Kasumi-1 (cell line): Measurements from ENCODE around the gene CBARP.

Source experiments
- DNase-seq, 2 experiments: peaks; one replicate each; lab custom pipeline; 2025; lab: John Stamatoyannopoulos, UW

Gene CBARP, protein sequence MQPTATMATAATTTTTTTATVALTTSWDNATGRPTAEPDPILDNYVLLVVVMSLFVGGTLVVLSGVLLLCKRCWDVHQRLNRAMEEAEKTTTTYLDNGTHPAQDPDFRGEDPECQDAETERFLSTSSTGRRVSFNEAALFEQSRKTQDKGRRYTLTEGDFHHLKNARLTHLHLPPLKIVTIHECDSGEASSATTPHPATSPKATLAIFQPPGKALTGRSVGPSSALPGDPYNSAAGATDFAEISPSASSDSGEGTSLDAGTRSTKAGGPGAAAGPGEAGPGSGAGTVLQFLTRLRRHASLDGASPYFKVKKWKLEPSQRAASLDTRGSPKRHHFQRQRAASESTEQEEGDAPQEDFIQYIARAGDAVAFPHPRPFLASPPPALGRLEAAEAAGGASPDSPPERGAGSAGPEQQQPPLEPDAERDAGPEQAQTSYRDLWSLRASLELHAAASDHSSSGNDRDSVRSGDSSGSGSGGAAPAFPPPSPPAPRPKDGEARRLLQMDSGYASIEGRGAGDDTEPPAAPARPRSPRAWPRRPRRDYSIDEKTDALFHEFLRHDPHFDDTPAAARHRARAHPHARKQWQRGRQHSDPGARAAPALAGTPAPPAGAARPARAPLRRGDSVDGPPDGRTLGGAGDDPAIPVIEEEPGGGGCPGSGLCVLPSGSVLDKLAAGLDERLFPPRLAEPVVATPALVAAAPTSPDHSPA

DNA sequence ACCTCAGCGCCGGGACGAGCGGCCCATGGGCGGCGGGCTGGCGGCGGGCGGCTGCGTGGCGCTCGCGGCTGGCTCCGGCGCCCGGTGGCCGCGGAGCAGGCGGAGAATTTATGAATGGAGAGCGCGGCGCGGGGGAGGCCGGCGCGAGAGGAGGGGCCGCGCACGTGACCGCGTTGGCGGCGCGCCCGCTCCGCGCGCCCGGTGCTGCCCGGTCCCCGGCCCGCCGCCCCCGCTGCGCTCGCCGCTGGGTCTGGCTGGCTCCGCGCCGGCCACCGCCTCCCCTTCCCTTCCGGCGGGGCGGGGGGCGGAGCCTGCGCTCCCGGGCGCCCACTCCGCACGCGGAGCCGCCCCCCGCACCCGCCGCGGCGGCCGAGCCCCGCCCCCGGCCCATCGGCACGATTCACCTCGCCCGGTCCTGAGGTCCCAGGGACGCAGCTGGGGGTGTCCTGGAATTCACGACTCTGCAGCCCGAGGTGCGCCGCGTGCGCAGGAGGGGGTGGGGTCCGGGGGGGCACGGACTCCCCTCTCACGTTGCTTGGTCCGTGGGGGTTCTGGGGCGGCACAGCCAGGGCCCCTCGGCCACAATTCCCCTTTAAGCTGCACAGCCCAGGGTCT is at the start of gene CBARP:
CBARP (minus strand) TSS at position 252 of the 615 bp plus-strand sequence. CDS start 1,905 bp downstream, outside the sequence.
- DNase-seq: no peak

DNA sequence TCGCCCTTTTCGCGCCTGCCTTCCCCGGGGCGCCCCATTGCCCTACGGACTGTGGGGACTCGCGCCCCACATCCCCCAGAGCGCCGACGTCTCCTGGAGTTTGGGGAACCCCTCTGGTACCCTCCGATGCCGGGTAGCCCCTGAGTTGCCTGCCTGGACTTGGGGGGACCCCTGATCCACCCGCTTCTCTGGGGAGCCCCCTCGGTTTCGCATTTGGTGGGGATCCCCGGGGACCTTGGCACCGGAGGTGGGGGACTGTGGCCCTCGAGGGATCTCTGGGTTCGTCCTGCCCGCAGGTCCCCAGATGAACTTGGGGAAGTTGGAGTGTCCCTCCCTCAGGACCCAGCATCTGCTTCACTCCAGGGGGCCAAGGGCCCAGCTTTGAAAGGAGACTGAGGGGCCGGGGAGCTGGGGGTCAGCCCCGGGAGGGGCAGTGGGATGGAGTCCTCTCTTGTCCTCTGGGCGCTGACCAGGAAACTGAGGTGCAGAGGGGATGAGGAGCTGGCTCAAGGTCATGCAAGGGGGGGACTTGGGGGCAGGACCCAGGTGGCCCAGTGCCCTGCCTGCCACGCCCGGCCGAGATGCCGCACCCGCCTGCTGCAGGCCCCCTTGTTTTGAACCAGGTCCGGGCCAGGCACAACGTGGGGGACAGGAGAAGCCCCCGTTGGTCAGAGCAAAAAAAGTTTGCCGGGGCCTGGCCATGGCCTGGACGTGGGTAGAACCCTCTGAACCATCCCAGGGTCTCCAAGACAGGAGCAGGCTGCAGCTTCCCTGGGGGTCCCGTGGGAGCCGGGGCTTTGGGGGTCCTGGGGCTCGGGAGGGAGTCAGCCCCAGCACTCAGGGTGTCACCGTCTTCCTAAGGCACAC is 48.9 kb upstream of the CBARP start:
- DNase-seq: no peak

DNA sequence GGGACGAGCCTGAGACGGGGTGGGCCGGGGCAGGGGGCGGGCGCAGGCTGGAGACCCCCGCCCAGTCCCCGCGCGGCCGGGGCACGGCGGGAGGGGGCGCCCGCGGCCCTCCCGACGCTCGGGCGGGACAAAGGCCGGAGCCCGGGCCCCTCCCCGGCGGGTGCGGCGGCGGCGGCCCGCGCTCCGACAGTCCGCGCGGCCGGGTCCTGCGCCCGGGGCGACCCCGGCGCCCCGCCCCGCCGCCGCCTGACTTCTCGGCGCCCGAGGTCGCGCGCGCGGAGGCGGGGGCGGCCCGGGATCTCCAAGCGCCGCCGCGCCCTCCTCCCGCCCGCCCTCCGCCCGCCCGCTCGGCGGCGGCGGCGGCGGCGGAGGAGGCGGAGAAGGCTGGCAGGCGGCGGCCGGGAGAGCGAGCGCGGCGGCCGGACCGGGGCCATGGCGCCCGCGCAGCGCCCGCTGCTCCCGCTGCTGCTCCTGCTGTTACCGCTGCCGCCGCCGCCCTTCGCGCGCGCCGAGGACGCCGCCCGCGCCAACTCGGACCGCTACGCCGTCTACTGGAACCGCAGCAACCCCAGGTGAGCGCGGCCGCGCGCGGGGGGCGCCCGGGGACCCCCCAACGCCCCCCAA is 48.0 kb upstream of the CBARP start, which contains the start of gene EFNA2:
EFNA2 (plus strand) TSS at position 137 of the 624 bp plus-strand sequence; CDS start at position 433, 296 bp downstream.
- DNase-seq: no peak

DNA sequence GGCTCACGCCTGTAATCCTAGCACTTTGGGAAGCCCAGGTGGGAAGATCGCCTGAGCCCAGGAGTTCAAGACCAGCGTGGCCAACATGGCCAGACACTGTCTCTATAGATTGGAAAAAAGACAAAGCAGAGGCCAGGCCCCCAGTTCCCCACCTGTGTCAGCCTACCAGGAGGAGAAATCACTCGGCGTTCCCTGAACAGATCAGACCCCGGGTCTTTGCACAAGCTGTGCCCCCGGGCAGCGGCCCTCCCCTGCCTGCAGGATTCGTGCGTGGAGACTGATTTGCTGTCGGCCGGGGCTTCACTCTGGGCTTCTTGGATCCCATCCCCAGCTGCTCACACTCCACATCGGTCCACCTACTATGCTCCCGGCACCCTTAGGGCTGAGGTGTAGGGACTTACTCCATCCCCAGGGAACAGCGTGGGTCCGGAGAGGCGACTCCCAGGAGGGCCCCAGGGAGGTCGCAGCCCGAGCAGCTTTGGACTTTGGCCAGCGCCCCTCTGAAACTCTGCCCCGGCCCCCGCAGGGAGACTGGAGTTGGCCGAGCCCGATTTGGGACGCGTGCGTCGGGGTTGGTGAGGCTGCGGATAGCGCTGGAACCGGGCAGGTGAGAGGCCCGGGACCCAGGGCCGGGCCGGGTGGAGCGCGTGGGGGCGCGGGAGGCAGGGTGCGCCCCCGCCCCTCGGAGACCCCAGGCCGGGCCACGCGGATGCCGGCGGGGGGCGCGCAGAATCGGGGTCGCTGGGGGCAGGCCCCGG is 47.4 kb upstream of the CBARP start:
- DNase-seq: no peak

DNA sequence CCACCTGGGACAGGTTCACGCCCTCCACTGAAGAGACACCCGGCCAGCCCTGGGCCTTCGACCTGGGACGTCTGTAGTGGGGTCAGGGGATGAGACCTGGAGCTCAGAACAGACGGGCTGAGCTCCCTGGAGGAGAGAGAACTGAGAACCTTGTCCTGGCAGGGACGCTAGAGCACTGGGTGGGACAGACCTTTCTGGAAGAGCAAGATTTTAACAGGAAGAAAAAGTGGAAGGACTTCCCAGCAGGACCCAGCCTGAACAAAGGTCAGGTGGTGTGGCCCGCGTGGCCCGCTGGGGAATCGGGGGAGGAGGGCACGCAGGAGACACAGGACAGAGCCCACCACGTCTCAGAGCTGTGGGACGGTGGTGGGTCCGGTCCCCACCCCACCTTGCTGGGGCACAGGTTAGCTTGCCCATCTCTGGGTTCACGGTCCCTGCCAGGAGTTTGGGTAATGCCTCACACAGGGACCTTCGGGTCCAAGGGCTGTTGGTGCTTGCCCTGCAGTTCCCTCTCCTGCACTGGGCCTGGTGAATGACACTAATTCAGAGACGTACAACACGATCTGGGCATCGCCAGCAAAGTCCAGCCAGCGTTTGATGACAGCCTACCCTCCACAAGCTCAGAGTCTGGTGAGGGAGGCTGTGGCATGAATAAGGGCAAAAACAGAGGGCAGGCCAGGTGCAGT is 46.6 kb upstream of the CBARP start:
- DNase-seq: no peak

DNA sequence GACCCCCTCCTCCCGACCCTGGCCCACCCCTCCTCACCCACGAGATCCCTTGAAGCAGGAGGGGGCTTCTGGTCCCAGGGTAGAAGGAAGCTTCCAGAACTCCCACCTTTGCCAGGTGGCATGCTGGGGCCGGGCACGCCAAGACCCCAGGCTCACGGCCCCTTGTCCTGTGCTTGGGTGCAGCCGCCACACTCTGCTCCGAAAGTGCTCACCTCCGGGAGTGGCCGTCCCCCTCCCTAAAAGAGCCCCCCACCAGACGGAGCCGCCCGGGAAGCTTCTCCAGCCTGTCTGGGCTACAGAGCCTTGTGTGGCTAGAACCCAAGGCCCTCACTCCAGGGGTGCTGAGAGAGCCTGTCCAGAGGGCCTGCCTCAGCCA is 46.1 kb upstream of the CBARP start:
- no peak for DNase-seq

DNA sequence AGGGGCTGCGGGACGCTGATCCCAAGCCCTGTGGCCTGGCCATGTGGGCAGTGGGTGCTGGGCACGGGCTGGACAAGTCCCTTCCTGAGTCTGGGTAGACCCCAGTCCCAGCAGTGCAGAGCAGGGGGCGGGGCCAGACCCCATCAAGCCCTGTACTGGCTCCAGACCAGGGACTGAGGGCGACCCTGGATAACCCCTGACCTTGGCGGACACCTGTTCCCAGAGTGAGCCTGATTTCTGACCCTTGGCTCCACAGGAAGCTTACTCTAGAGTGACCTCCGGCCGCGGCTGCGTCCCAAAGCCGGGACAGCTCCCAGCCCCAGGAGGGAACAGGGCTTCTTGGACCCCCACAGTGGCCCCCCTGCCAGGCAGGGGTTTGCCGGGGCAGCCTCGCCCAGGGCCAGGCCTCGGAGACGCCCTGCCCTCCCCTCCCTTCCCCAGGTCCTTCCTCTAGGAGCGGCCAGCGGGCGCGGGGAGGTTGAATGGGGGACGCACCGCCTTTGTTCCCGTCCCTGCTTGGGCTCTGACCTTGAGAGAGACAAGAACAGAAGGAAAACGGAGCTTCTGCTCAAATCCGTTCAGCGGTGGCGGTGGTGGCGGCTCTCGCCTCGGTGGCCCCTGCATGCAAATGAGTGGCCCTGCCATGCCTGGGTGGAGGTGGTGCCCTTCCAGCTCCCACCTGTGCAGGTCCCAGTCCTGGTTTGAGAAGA is 45.6 kb upstream of the CBARP start:
- no peak for DNase-seq

DNA sequence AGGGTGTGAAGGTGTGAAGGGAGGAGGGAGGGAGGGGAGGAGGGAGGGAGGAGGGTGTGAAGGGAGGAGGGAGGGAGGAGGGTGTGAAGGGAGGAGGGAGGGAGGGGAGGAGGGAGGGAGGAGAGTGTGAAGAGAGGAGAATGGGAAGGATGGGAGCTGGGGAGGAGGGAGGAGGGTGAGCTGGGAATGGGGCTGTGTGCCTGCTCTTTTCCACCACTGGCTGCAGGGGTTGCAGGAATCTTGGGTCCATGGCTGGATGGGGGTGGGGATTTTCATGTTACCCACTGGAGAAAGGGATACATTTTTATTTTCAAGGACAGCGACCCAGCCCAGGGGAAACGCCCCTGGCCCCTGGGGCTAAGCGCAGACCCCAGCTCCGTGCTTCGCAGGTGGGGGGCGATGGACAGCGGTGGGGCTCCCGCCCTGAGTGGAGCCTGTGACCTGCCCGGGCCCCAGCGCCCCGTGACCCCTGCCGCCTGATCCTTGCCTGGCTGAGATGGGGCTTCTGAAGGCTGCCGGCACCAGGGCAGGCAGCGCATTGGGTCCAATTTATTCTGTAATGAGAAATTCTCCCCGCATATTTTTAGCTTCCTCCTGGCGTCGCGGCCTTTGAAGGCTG is 44.9 kb upstream of the CBARP start:
- no peak for DNase-seq

DNA sequence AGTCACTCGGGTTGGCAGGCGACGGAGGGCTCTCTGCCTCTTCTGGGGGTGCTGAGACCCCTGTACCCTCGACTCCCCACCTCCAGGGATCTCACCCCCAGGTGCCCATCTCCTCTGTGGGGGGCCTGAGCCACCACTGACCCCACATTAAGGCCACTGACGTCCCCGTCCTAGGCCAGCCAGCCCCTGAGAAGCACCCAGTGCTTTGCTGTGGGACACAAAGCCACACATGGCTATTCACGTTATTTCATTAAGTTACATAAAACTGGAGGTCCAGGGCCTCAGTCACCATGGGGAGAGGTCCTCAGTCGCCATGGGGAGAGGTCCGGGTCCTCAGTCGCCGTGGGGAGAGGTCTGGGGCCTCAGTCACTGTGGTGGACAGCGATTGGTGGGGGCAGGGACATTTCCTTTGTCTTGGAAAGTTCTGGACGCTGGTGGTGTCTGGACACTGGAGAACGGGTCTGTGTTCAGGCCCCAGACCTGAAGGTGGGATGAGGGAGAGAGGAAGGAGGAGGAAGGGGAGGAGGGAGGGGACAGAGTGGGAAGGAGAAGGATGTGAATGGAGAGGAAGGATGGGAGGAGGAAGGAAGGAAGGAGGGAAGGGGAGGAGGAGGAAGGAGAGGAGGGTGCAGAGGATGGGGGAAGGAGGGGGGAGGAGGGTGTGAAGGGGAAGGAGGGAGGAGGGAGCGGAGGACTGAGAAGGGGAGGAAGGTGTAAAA is 43.9 kb upstream of the CBARP start:
- DNase-seq: no peak

DNA sequence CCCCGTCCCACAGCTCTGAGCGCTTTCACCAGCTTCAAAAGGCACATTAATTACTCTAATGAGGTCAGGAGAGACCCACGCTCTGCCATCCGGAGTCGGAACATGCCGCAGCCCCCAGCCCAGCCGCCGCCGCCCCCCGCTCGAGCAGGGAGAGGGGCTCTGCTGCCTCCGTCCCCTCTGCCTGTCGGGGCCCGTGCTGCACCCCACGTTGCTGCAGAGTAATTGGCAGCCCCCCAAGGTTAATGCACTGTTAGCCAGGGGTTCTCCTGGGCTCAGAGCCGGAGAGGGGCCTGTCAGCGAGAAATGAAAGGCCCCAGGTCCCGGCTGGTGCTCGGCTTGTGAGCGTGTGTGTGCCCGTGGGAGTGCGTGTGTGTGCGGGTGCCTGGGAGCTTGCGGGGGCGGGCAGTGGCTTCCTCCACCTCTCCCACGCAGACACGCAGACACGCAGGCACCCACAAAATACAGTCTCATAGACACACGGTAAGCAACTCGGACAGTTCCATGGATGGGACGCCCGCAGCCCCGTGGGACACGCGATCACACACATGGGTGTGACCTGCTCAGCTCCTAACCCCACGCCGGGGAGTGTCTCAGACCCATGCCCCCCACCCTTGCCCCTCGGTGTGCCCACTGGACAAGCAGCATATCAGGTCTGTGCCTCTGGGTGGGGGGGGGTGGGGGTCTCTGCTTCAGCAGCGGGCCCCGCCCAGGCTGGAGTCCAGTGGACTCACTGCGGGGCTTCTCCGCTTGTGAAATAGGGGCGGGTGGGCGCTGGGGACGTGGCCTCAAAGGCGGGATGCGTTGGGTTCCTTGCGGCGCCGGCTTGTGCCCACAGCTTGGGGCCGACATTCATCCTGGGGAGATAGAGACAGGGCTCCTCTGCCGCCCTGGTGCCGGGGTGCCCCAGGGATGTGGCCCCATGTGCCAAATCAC is 43.1 kb upstream of the CBARP start:
- no peak for DNase-seq

DNA sequence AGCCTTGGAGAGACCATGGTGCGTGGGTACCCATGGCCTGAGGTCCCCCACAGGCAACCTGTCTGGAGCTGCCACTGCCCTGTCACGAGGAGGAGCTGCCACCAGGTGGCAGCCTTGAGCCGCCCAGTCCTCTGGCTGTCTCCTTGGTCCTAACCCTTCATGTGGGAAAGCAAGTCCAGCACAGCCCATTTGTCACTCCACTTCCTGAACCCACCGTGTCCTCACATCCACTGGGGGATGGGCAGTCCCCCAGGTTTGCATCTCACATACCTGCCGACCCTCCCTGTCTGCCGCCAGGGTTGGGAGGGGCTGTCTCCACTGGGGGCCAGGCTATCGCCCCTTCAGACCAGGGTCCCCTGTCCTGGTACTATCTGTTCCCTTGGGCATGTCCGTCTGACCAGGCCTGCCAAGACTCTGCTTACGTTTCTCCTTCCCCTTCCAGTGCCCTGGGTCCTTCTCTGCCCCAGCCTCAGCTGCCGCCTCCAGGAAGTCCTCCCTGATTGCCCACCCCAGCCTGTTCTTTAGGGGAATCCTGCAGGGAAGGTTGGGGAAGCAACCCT is 42.1 kb upstream of the CBARP start:
- peak; percentile 76 to 82 for DNase-seq

DNA sequence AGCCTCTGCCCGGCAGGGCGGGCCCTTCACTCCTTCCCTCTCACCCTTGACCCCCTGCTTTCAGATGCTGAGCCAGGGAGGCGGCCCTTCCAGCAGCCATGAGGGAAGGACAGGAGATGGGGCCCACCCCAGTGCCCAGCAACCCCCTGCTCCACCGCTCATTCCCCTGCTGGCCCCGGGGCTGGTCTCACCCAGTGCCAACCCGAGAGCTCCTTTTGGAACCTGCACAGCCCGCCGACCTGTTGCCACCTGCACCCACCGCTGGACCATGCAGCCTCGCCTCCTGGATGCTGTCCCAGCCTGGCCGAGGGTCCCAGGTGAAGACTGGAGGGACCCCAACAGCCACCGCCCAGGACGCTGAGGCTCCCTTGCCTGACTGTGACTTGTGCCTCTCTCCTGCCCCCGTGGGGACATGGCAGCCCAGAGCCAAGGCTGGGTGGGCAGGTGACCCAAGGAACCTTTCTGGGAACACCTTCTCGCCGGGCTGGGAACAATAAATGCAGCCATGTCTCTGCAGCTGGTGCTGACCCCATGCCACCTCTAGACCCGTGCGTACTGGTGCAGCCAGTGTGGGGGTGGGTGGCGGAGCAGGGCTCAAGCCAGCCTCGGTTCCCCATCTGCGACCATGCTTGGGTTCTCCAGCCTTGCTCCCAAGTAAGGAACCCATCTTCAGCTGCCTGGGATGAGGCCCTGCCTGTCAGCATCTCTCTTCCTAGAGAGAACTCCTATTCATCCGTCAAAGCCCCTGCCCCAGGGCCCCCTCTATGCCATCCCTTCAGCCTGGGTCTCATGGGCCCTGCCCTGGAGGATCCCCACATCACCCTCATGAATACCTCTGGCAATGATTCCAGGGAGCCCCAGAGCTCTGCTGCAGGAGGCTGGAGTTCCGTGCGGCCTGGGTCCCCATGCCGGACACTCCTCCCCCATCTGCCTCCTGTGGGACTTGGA is 41.2 kb upstream of the CBARP start:
- DNase-seq: no peak

DNA sequence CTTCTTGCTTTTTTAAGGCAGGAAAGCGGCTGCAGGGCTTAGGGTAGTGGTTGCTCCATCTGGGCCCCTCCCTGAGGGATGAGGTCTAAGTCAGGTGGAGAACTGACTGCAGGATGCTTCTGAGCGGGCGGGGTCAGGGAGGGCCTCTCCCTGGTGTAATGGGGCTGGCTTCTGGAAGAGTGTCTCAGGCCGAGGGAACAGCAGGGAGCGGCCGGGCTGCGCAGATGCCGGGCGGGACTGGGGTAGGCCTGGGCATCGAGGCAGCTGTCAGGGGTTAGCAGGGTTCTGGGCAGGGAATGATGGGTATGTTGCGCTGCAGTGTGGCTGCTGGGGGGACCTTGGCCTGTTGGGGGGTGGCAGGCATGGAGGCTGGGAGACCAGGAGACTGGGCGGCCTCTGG is 40.3 kb upstream of the CBARP start:
- DNase-seq: no peak

DNA sequence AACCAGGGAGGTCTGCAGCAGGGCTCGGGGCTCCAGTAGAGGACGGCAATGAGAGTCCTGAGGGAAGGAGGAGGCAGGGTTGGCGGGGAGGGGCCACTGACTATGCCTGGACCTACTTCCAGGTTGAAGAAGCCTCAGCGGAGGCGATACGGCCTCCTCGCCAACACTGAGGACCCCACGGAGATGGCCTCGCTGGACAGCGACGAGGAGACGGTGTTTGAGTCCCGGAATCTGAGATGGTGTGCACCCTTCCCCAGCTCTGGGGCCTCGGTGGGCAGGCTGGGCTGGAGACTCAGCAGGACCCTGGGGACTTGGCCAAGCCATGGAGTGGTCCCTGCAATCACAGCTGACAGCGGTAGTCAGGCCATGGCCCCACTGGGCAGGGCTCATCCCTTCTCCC is 39.3 kb upstream of the CBARP start:
- DNase-seq: no peak

DNA sequence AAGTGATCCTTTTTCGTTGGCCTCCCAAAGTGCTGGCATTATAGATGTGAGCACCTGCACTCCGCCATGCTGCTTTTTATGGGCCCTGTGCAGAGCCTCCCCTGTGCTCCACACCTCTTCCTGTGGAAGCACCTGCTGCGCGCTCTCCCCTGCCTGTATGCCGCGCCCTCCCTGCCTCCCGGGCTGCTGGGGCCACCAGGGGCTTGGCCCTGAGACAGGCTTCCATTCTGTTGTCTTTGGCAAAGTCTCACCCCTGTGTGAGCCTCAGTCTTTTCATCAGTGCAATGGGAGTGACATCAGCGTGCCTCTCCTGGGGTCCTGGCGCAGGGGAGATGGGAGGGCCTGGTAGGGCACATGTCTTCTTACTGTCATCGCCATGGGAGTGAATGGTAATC is 38.8 kb upstream of the CBARP start:
- DNase-seq: no peak
